OCI-LY3 (cell line): ENCODE data around the gene CFAP410.

Experiments
- H2AFZ ChIP-seq: fragments of 200-600, 300-600 bp; shearing (Covaris generic); 2 replicates; pipeline ENCODE4 v1.6.0; 2014; ENCODE audit warnings: antibody characterized with exemption, low read depth, low read length
- H3K27ac ChIP-seq: fragments of 200-600, 300-600 bp; sonication (generic); 2 replicates; pipeline ENCODE4 v1.5.1; 2014; ENCODE audit warnings: mild to moderate bottlenecking, low read length, moderate library complexity, mixed read lengths
- H3K27me3 ChIP-seq: fragments of 200-600, 300-600 bp; sonication (generic); 2 replicates; pipeline ENCODE4 v1.6.1; 2014; ENCODE audit warnings: low read depth, low read length, mixed read lengths
- H3K36me3 ChIP-seq: fragments of 200-600, 300-600 bp; sonication (generic); replicated peaks from 2 replicates; pipeline ENCODE3; 2014; ENCODE audit warnings: low read depth, low read length, mixed read lengths
- H3K4me1 ChIP-seq: fragments of 300-600, 200-600 bp; sonication (generic); 2 replicates; pipeline ENCODE4 v1.6.1; 2014; ENCODE audit warnings: low read length, mixed read lengths
- H3K4me2 ChIP-seq: fragments of 200-600, 300-600 bp; sonication (generic); 2 replicates; pipeline ENCODE4 v1.6.1; 2014; ENCODE audit warnings: low read length, mixed read lengths
- H3K4me3 ChIP-seq: fragments of 300-600, 200-600 bp; sonication (generic); 2 replicates; pipeline ENCODE4 v1.5.1; 2014; ENCODE audit warnings: antibody characterized with exemption, mild to moderate bottlenecking, low read length, moderate library complexity
- H3K79me2 ChIP-seq: fragments of 300-600, 200-600 bp; shearing (Covaris generic); 2 replicates; pipeline ENCODE4 v1.6.1; 2014; ENCODE audit warnings: mild to moderate bottlenecking, low read length, mixed read lengths
- H3K9ac ChIP-seq: fragments of 300-600, 200-600 bp; shearing (Covaris generic); 2 replicates; pipeline ENCODE4 v1.6.0; 2014; ENCODE audit warnings: mild to moderate bottlenecking, low read length, moderate library complexity
- H3K9me3 ChIP-seq: fragments of 200-600, 300-600 bp; shearing (Covaris generic); 2 replicates; pipeline ENCODE4 v1.6.1; 2014; ENCODE audit warnings: low read length, mixed read lengths; ENCODE audit not compliant: insufficient read depth
- H4K20me1 ChIP-seq: fragments of 200-600, 300-600 bp; sonication (generic); 2 replicates; pipeline ENCODE4 v1.6.1; 2016; ENCODE audit warnings: low read length, mixed read lengths; ENCODE audit not compliant: insufficient read depth
- CTCF ChIP-seq: fragments of 200-600, 300-600 bp; sonication (generic); IDR thresholded peaks from 2 replicates; pipeline ENCODE4 v1.5.1; 2014; ENCODE audit warnings: antibody characterized with exemption, low read length, low read depth
- EZH2phosphoT487 ChIP-seq: fragments of 200-600 bp; shearing (Covaris generic); IDR thresholded peaks from 2 replicates; pipeline ENCODE4 v1.6.1; 2018; ENCODE audit warnings: antibody characterized with exemption, mixed run types, low read depth

Gene CFAP410

GRCh38 chr21:44323591-44323990, 15.6 kb downstream of the CFAP410 start:
- Histone ChIP-seq H3K79me2 (no peaks in the 10 kb centered on the region), H3K36me3 (no peaks in the 10 kb centered on the region), H2AFZ (no peak overlapping the region), H3K9me3 (no peaks in the 10 kb centered on the region), H4K20me1 (no peaks in the 10 kb centered on the region), H3K4me2 (no peak overlapping the region), H3K27ac (no peak overlapping the region), H3K4me1 (no peaks in the 10 kb centered on the region), H3K9ac (no peak overlapping the region), H3K4me3 (no peak overlapping the region), H3K27me3 (no peaks in the 10 kb centered on the region)
- TF ChIP-seq EZH2phosphoT487 (no peak), CTCF (no peak)

GRCh38 chr21:44322621-44323325, 16.4 kb downstream of the CFAP410 start:
- H3K9me3 ChIP-seq: no peaks in the 10 kb centered on the region
- no peak overlapping the region for H3K27ac ChIP-seq
- H3K9ac ChIP-seq: no peak overlapping the region
- H3K36me3 ChIP-seq: peaks cover under 1% of the 10 kb centered on the region
- H4K20me1 ChIP-seq: no peaks in the 10 kb centered on the region
- H3K27me3 ChIP-seq: no peaks in the 10 kb centered on the region
- TF ChIP-seq EZH2phosphoT487 (no peak), CTCF (no peak)
- H3K4me3 ChIP-seq: no peak overlapping the region
- no peak overlapping the region for H2AFZ ChIP-seq
- no peaks in the 10 kb centered on the region for H3K79me2 ChIP-seq
- no peak overlapping the region for H3K4me2 ChIP-seq
- H3K4me1 ChIP-seq: no peaks in the 10 kb centered on the region

- Histone ChIP-seq H3K9me3 (no peaks in the 10 kb centered on the region), H3K4me2 (no peak overlapping the region), H3K79me2 (no peaks in the 10 kb centered on the region), H3K9ac (no peak overlapping the region), H2AFZ (no peak overlapping the region), H4K20me1 (no peaks in the 10 kb centered on the region), H3K4me3 (no peak overlapping the region), H3K4me1 (no peaks in the 10 kb centered on the region), H3K36me3 (peaks cover 3% of the 10 kb centered on the region), H3K27me3 (no peaks in the 10 kb centered on the region), H3K27ac (no peak overlapping the region)
- TF ChIP-seq CTCF: no peak
- TF ChIP-seq EZH2phosphoT487: no peak
Measured at GRCh38 chr21:44321846-44322450, 17.2 kb downstream of the CFAP410 start.

GRCh38 chr21:44320847-44321246, 18.3 kb downstream of the CFAP410 start:
- no peak overlapping the region for H3K4me2 ChIP-seq
- H2AFZ ChIP-seq: no peak overlapping the region
- no peaks in the 10 kb centered on the region for H3K27me3 ChIP-seq
- no peaks in the 10 kb centered on the region for H3K4me1 ChIP-seq
- no peaks in the 10 kb centered on the region for H3K79me2 ChIP-seq
- no peaks in the 10 kb centered on the region for H3K9me3 ChIP-seq
- H3K27ac ChIP-seq: no peak overlapping the region
- no peak overlapping the region for H3K4me3 ChIP-seq
- peaks cover 3% of the 10 kb centered on the region for H3K36me3 ChIP-seq
- no peak overlapping the region for H3K9ac ChIP-seq
- TF ChIP-seq CTCF (no peak), EZH2phosphoT487 (no peak)
- no peaks in the 10 kb centered on the region for H4K20me1 ChIP-seq
